Measurements from ENCODE around the gene TBC1D8.

DNA sequence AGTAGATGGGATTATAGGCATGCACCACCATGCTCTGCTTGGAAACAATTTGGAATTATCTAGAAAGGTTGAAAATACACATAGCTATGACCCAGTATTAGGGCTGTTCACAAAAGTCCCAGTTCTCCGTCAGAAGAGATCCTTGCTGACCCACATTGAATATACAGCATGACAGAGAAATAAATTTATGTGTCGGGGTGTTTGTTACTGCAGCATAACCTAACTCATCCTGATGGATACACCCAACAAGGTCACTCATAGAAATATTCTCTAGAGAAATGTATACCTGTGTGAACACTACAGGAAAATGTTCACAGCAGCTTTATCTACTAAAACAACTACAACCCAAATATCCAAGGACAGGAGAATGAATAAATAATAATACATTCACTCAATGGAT, 9.0 kb downstream of the TBC1D8 start:
- TF ChIP-seq, protein P1, sequence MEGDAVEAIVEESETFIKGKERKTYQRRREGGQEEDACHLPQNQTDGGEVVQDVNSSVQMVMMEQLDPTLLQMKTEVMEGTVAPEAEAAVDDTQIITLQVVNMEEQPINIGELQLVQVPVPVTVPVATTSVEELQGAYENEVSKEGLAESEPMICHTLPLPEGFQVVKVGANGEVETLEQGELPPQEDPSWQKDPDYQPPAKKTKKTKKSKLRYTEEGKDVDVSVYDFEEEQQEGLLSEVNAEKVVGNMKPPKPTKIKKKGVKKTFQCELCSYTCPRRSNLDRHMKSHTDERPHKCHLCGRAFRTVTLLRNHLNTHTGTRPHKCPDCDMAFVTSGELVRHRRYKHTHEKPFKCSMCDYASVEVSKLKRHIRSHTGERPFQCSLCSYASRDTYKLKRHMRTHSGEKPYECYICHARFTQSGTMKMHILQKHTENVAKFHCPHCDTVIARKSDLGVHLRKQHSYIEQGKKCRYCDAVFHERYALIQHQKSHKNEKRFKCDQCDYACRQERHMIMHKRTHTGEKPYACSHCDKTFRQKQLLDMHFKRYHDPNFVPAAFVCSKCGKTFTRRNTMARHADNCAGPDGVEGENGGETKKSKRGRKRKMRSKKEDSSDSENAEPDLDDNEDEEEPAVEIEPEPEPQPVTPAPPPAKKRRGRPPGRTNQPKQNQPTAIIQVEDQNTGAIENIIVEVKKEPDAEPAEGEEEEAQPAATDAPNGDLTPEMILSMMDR (IDR thresholded peaks at IDR 0.05) = no peak
- TF ChIP-seq, protein P2, sequence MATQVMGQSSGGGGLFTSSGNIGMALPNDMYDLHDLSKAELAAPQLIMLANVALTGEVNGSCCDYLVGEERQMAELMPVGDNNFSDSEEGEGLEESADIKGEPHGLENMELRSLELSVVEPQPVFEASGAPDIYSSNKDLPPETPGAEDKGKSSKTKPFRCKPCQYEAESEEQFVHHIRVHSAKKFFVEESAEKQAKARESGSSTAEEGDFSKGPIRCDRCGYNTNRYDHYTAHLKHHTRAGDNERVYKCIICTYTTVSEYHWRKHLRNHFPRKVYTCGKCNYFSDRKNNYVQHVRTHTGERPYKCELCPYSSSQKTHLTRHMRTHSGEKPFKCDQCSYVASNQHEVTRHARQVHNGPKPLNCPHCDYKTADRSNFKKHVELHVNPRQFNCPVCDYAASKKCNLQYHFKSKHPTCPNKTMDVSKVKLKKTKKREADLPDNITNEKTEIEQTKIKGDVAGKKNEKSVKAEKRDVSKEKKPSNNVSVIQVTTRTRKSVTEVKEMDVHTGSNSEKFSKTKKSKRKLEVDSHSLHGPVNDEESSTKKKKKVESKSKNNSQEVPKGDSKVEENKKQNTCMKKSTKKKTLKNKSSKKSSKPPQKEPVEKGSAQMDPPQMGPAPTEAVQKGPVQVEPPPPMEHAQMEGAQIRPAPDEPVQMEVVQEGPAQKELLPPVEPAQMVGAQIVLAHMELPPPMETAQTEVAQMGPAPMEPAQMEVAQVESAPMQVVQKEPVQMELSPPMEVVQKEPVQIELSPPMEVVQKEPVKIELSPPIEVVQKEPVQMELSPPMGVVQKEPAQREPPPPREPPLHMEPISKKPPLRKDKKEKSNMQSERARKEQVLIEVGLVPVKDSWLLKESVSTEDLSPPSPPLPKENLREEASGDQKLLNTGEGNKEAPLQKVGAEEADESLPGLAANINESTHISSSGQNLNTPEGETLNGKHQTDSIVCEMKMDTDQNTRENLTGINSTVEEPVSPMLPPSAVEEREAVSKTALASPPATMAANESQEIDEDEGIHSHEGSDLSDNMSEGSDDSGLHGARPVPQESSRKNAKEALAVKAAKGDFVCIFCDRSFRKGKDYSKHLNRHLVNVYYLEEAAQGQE (IDR thresholded peaks at IDR 0.05; ENCODE audit: insufficient read depth in 1 of 2, low read depth in 2 of 2, low read length in 1 of 2) = no peak
- TF ChIP-seq POLR2AphosphoS5 (IDR thresholded peaks at IDR 0.05; ENCODE audit: low read depth, low read length) = no peak
- TF ChIP-seq TCF7L2 (IDR thresholded peaks at IDR 0.05; ENCODE audit: low read depth, low read length) = no peak

All from Panc1 (cell line).